Posterior cingulate gyrus (tissue), 11 donors: Measurements from ENCODE around the gene RNF152.

Source experiments
- DNase-seq, 10 donors: peaks; one replicate each; pipeline versions ENCODE4 v3.0.0 to v3.0.0-alpha.2; 2020 to 2021; ENCODE audit warnings: mixed read lengths in 3 of 10
- intact Hi-C: fragments of 100-400 bp; cut with DNase I; formaldehyde crosslinking; loops from one replicate; pipeline ENCODE4 v1.15.1; 2023

Gene RNF152

DNA sequence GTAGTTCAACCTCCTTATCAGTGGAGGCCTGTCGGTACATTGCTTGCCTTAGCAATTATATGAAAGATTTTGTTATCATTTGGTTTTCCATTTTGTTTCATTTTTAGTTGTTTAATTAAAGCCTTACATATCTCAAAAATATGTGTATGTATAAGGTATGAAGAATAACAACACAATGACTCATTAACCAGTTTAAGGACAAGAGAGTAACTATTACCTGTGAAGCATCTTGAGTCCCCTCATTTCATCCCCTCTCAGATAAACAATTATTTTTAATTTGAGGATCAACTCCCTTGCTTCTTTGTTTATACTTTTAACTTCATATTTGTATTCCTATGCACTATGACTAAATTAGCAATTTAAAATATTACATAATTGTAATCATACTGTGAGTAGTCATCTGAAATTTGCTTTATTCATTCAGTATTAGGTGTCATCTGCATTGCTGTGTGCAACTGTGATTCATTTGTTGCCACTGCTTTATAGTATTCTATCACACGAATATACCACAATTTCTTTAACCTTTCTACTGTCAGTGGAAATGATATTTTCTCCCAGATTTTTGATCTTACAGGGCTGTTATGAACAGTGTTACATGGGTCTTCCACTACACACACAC is 126.4 kb downstream of the RNF152 start:
- DNase-seq: no peak
- intact Hi-C loops: no loop called here

DNA sequence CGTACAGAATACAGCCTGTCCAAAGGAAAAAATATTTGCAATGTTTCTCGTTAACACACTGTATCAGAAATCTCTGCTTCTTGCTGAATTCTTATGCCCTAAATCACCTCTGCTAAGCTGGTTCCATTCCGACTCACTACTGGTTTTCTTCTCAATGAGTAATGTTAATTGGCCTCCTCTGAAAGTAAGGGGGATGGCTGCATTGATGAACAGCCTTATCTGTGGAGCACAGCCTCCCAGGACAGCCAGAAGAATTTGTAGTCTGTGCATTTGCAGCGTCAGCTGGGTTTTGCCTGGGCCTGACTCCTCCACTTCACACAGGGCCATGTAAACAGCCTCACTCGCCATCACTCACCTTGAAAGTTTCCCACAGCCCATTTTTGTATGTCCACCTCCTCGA is 127.7 kb downstream of the RNF152 start:
- intact Hi-C loops: no loop called here
- DNase-seq: no peak

DNA sequence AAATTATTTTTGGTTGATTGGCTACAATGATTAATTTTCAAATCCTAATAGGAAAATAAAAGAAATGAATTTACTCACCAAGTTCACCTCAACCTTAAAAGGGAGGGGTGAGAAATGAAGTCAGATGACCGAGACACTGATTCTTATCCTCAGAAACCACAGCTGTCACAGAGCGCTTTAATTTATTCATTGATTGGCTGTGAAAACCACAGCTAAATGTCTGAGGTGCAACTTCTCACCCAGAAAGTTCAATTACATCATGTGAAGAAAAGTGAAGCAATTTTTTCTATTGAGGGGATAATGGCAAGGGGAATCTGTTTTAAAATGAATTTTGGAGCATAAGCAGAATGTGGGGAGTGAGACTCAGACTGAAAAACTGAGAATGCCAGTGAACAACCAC is 128.4 kb downstream of the RNF152 start:
- no peak for DNase-seq
- intact Hi-C loops: no loop called here

DNA sequence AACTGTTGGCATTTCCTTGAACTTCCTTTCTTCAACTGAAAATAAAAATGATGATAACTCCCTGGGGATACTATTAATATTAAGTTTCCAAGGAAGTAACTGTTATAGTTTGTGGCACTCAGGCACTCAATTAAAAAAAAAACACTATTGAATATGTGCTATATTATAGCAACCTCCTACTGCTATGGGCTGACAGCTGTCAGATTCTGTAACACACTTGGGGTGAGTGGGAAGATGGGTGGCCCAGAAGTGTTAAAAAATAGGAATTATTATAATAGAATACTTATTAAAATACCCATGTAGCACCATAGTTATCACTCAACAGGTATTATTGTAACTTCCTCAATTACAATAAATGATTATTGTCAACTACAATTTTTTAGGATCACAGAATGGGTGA is 130.9 kb downstream of the RNF152 start:
- no peak for DNase-seq
- intact Hi-C loops: no loop called here
